ENCODE measurements around the gene CYGB.
A peak's percentile ranks its signal among the peaks of the same experiment; 100 is the strongest.

Gene CYGB

GRCh38 chr17:76537578-76538280 is at the start of gene CYGB:
Gene CYGB, minus strand, starts transcription at chr17:76537709. Its CDS starts 167 bp downstream, at chr17:76537542.
- no peak for DNase-seq

GRCh38 chr17:76586741-76587487 is 49.4 kb upstream of the CYGB start:
- DNase-seq: no peak

- DNase-seq: no peak
Measured at GRCh38 chr17:76585649-76586593, 48.4 kb upstream of the CYGB start, which contains the start of gene ST6GALNAC2. Gene ST6GALNAC2, minus strand, starts transcription at chr17:76585860. Its CDS starts 52 bp downstream, at chr17:76585808.

DNA sequence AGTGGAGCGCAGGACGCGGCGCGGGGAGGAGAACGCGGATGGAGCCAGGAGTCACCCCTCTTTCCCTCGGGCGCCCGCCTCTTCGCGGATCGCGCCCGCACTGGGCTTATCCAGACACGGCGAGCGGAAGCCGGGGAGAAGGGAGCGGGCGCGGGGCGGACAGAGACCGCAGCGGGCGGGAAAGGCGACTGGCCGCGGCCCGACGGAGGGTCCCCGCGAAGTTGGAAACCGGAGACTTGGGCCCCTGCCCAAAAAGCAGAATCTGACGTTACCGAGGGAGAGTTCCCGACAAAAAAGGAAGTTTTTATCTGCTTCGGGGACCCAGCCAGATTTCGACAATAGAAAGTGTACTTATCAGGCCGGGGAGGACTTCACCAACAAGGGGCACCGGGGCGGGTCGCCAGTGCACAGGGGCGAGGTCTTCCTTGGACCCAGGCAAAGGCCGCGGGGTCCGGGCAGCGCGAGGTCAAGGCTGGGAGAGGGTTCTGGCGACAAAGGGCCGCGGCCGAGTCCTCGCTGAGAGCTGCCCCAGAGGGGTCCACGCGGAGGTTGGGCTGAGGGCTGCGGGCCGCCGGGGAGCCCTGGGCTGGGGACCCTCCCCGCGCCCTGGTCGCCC is 47.6 kb upstream of the CYGB start:
- peak; percentile 46 to 66 for DNase-seq

GRCh38 chr17:76584427-76585032 is 47.0 kb upstream of the CYGB start:
- no peak for DNase-seq

- no peak for DNase-seq
Measured at GRCh38 chr17:76582660-76583059, 45.2 kb upstream of the CYGB start.

DNA sequence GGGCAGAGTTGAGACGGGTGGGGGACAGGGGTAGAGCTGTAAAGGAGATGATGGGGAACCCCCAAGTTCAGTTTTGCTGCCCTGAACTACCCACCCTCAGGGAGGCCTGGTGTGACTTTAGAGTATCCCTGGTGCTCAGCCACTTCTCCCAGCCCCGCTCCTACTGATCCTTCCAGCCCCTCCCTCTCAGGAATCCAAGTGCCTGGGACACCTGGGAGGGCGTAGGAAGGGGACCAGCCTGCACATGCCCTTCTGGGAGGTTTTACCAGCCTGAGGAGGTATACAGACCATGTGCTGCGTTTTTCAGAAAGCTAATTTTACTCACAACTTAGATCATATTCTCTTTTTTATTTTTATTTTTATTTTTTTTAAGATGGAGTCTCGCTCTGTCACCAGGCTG is 44.0 kb upstream of the CYGB start:
- DNase-seq: no peak

GRCh38 chr17:76579281-76579680 is 41.8 kb upstream of the CYGB start:
- DNase-seq: peak; percentile 32 to 46

DNA sequence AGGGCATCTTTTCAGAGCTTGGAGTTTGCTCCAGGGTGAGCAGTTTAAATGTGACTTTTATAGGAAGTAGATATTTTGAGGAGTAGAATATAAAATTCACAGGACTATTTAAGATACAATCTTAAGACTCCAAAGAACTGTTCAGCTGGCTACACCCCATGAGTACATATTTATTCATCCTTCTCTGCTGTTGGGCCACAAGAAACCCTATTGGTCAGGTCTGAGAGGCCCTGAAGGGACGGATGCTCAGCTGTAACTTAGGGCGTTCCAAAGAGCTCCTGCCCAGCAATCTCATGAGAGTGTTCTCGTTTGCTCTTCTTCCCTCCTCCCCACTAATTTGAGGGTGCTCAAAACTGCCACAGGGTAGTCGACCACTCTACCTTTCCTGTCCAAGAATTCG is 40.9 kb upstream of the CYGB start:
- DNase-seq: no peak

- DNase-seq: no peak
Measured at GRCh38 chr17:76577876-76578275, 40.4 kb upstream of the CYGB start.

- no peak for DNase-seq
Measured at GRCh38 chr17:76576189-76576588, 38.7 kb upstream of the CYGB start.

- no peak for DNase-seq
Measured at GRCh38 chr17:76575570-76575969, 38.1 kb upstream of the CYGB start.

GRCh38 chr17:76574166-76574565 is 36.7 kb upstream of the CYGB start:
- no peak for DNase-seq

- DNase-seq: no peak
Measured at GRCh38 chr17:76573096-76573495, 35.6 kb upstream of the CYGB start.

GRCh38 chr17:76572201-76572910 is 34.8 kb upstream of the CYGB start:
- DNase-seq: no peak

- DNase-seq: no peak
Measured at GRCh38 chr17:76570877-76571471, 33.5 kb upstream of the CYGB start.

GRCh38 chr17:76570457-76570856 is 32.9 kb upstream of the CYGB start:
- DNase-seq: no peak

DNA sequence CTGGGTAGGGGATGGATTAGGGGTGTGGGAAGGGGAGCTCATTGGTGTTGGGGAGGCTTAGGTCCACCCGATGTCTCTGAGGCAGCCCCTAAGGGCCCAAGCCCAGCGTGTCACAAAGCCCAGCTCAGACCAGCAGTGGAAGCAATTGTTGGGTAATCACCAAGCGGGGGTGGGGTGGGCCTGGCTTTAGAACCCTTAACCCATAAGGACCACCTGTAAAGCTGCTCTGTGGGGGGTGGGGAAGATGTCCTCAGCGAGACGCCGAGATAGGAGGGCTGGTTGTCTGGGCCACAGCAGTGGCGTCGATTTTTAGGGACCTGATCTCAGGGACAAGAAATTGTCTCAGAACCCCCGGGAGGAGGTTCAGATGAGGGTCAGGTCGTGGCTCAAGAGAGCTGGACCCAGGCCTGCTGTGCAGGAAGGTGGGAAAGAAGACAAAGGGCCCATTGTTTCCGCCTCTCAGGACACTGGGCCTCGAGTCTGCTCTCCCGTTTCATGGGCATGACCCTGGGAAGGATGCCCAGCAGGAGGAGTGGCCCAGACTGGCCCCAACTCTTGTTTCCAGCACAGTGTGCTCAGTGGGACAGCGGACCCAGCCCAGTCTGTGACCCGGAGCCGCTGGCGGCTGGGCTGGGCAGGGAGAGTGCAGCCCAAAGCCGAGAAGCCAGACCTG is 32.2 kb upstream of the CYGB start:
- no peak for DNase-seq

DNA sequence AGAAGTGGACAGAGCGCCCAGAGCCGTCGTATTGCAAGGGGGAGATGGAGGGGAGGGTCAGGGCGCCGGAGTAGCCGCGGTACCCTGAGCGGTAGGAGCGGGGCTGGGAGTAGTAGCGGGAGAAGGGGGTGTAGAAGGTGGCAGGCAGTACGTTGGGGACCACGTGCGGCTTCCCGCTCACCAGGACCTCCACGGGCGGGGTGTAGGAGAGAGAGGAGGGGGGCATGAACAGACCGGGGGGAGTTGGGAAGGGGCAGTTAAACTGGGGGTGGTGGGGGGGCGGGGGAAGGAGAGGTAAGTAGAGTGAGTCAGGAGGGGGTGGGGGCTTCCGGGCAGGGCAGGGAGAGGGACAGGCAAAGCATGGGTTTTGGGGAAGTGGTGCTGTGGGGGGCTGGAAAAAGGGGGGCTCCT is 31.3 kb upstream of the CYGB start:
- DNase-seq: no peak

GRCh38 chr17:76567634-76568432 is 30.3 kb upstream of the CYGB start:
- peak; percentile 45 to 55 for DNase-seq

Measured in Kasumi-1 (cell line).